UCSD-AML1 (cell line): ENCODE measurements around the gene ADAMTSL1.

Experiments
- DNase-seq: peaks from one replicate; lab custom pipeline; 2025; ENCODE audit not compliant: unreplicated experiment; lab: John Stamatoyannopoulos, UW

The ADAMTSL1 gene

GRCh38 chr9:18554244-18554643 is 80.3 kb downstream of the ADAMTSL1 start:
- no peak for DNase-seq

- no peak for DNase-seq
These were observed 81.3 kb downstream of the ADAMTSL1 start for GRCh38 chr9:18555105-18555883.

- DNase-seq: no peak
These were observed 90.3 kb downstream of the ADAMTSL1 start for GRCh38 chr9:18564018-18564880.

GRCh38 chr9:18566121-18566520 is 92.2 kb downstream of the ADAMTSL1 start:
- no peak for DNase-seq

- DNase-seq: no peak
These were observed 95.0 kb downstream of the ADAMTSL1 start for GRCh38 chr9:18568973-18569372.

- DNase-seq: no peak
These were observed 96.1 kb downstream of the ADAMTSL1 start for GRCh38 chr9:18569941-18570630.

GRCh38 chr9:18573021-18573556 is 99.1 kb downstream of the ADAMTSL1 start:
- DNase-seq: no peak

- no peak for DNase-seq
These were observed 101.7 kb downstream of the ADAMTSL1 start for GRCh38 chr9:18575686-18576085.

- no peak for DNase-seq
These were observed 105.6 kb downstream of the ADAMTSL1 start for GRCh38 chr9:18579536-18579935.

- DNase-seq: no peak
These were observed 106.2 kb downstream of the ADAMTSL1 start for GRCh38 chr9:18580151-18580550.

GRCh38 chr9:18585996-18586395 is 112.0 kb downstream of the ADAMTSL1 start:
- no peak for DNase-seq

- DNase-seq: no peak
These were observed 114.0 kb downstream of the ADAMTSL1 start for GRCh38 chr9:18588002-18588401.

- no peak for DNase-seq
These were observed 117.3 kb downstream of the ADAMTSL1 start for GRCh38 chr9:18591261-18591660.

GRCh38 chr9:18594837-18595236 is 120.9 kb downstream of the ADAMTSL1 start:
- no peak for DNase-seq

GRCh38 chr9:18595597-18595996 is 121.6 kb downstream of the ADAMTSL1 start:
- DNase-seq: no peak

GRCh38 chr9:18596920-18597319 is 123.0 kb downstream of the ADAMTSL1 start:
- DNase-seq: no peak

GRCh38 chr9:18598969-18599368 is 125.0 kb downstream of the ADAMTSL1 start:
- DNase-seq: no peak

- DNase-seq: no peak
These were observed 127.1 kb downstream of the ADAMTSL1 start for GRCh38 chr9:18601026-18601425.

GRCh38 chr9:18601956-18602355 is 128.0 kb downstream of the ADAMTSL1 start:
- DNase-seq: no peak

GRCh38 chr9:18604767-18605730 is 131.1 kb downstream of the ADAMTSL1 start:
- DNase-seq: no peak
